WTC11 (cell line): ENCODE data around the gene THBS2. TPM values are rescaled to one million over a fixed set of nuclear protein-coding genes. Genes with fewer than 3 reads are reported as not detected.

ENCODE experiments used
- ATAC-seq: fragments of 200-7000 bp; cut with Tn5 transposase; 2 replicates; pipeline ENCODE4 v1.10.0; 2021; ENCODE audit warnings: mild to moderate bottlenecking, moderate library complexity
- CTCF ChIA-PET: fragments of 300-600 bp; sonication (Branson Sonifier 250); formaldehyde crosslinking; loops from one replicate; lab custom pipeline; 2021; ENCODE audit warnings: antibody characterized with exemption; lab: Charles Lee
- POLR2A ChIA-PET: fragments of 350-600 bp; sonication (Branson Sonifier 250); formaldehyde crosslinking; loops from one replicate; lab custom pipeline; 2021; ENCODE audit warnings: antibody characterized with exemption; lab: Charles Lee
- DNase-seq: peaks from one replicate; pipeline ENCODE4 v3.0.0; 2021; ENCODE audit warnings: low spot score
- H3K27ac Mint-ChIP-seq: 2 replicates; pipeline ENCODE4 v1.8.0; 2021; ENCODE audit warnings: mixed read lengths
- H3K27me3 Mint-ChIP-seq: 2 replicates; pipeline ENCODE4 v1.8.0; 2021; ENCODE audit warnings: low read depth, mild to moderate bottlenecking, moderate library complexity, mixed read lengths
- H3K36me3 Mint-ChIP-seq: 2 replicates; pipeline ENCODE4 v1.8.0; 2021; ENCODE audit warnings: mixed read lengths
- H3K4me1 Mint-ChIP-seq: 2 replicates; pipeline ENCODE4 v1.8.0; 2022; ENCODE audit warnings: mixed read lengths
- H3K4me3 Mint-ChIP-seq: 2 replicates; pipeline ENCODE4 v1.8.0; 2021; ENCODE audit warnings: mild to moderate bottlenecking, moderate library complexity, mixed read lengths
- H3K9me3 Mint-ChIP-seq: 2 replicates; pipeline ENCODE4 v1.8.0; 2021; ENCODE audit warnings: mixed read lengths
- AR ChIP-seq: fragments of 250-450 bp; sonication (Bioruptor Pico); IDR thresholded peaks from 2 replicates; pipeline ENCODE4 v1.9.0; 2021; ENCODE audit warnings: mild to moderate bottlenecking
- ARID4B ChIP-seq: sonication (generic); formaldehyde crosslinking; IDR thresholded peaks from 2 replicates; pipeline ENCODE4 v1.8.0; 2023; ENCODE audit warnings: missing genetic modification reagents, mild to moderate bottlenecking, borderline replicate concordance
- CREB1 ChIP-seq: sonication (generic); formaldehyde crosslinking; IDR thresholded peaks from 2 replicates; pipeline ENCODE4 v1.8.0; 2023; ENCODE audit warnings: mild to moderate bottlenecking, missing genetic modification reagents
- FOXJ3 ChIP-seq: sonication (generic); formaldehyde crosslinking; IDR thresholded peaks from 2 replicates; pipeline ENCODE4 v1.9.0; 2021; ENCODE audit warnings: missing genetic modification reagents, mild to moderate bottlenecking, borderline replicate concordance
- GABPB1 ChIP-seq: sonication (generic); formaldehyde crosslinking; IDR thresholded peaks from 2 replicates; pipeline ENCODE4 v1.8.1; 2023; ENCODE audit warnings: mild to moderate bottlenecking, missing genetic modification reagents
- IRF1 ChIP-seq: sonication (generic); formaldehyde crosslinking; IDR thresholded peaks from 2 replicates; pipeline ENCODE4 v1.8.0; 2023; ENCODE audit warnings: missing genetic modification reagents
- MYBL2 ChIP-seq: sonication (generic); formaldehyde crosslinking; IDR thresholded peaks from 2 replicates; pipeline ENCODE4 v1.8.1; 2023; ENCODE audit warnings: mild to moderate bottlenecking, moderate library complexity, missing genetic modification reagents
- NR1H2 ChIP-seq: sonication (generic); formaldehyde crosslinking; IDR thresholded peaks from 2 replicates; pipeline ENCODE4 v1.9.0; 2021; ENCODE audit warnings: mild to moderate bottlenecking, moderate library complexity, missing genetic modification reagents
- ZBTB21 ChIP-seq: sonication (generic); formaldehyde crosslinking; IDR thresholded peaks from 2 replicates; pipeline ENCODE4 v1.8.1; 2023; ENCODE audit warnings: mild to moderate bottlenecking, missing genetic modification reagents, borderline replicate concordance
- ZBTB43 ChIP-seq: sonication (generic); formaldehyde crosslinking; IDR thresholded peaks from 2 replicates; pipeline ENCODE4 v1.8.1; 2023; ENCODE audit warnings: mild to moderate bottlenecking, missing genetic modification reagents
- ZNF512 ChIP-seq: sonication (generic); formaldehyde crosslinking; IDR thresholded peaks from 2 replicates; pipeline ENCODE4 v1.8.1; 2022; ENCODE audit warnings: missing genetic modification reagents, borderline replicate concordance
- total RNA-seq: library from RNA; stranded (reverse); gene quantifications from 3 replicates; pipeline ENCODE4 v1.2.3, GENCODE V29; 2021

THBS2 gene
- total RNA-seq, 1 experiment from 2014 or later: 40.3 TPM

GRCh38 chr6:169238766-169239165 is 14.9 kb downstream of the THBS2 start:
- Mint-ChIP-seq H3K36me3 (peaks cover 35% of the 10 kb centered on the region), H3K27ac (no peak overlapping the region), H3K4me3 (no peak overlapping the region), H3K27me3 (no peaks in the 10 kb centered on the region), H3K9me3 (peaks cover 7% of the 10 kb centered on the region), H3K4me1 (no peaks in the 10 kb centered on the region)
- CTCF ChIA-PET: no interaction called here
- no peak for TF ChIP-seq ZBTB21
- TF ChIP-seq CREB1 (CRISPR knock-in tag): no peak
- POLR2A ChIA-PET: no interaction called here
- ATAC-seq: no peak
- no peak for DNase-seq

GRCh38 chr6:169237496-169238134 is 16.0 kb downstream of the THBS2 start:
- no peaks in the 10 kb centered on the region for H3K27me3 Mint-ChIP-seq
- H3K4me3 Mint-ChIP-seq: no peak overlapping the region
- CTCF ChIA-PET: no interaction called here

GRCh38 chr6:169236988-169237387 is 16.7 kb downstream of the THBS2 start:
- no peak for ATAC-seq
- peaks cover 37% of the 10 kb centered on the region for H3K36me3 Mint-ChIP-seq
- POLR2A ChIA-PET: no interaction called here

More at GRCh38 chr6:169237496-169238134, 16.0 kb downstream of the THBS2 start:
- ATAC-seq (no peak), DNase-seq (no peak)
- TF ChIP-seq AR (no peak), ZBTB43 (no peak), ZNF512 (CRISPR knock-in tag) (no peak)
- Mint-ChIP-seq H3K4me1 (no peaks in the 10 kb centered on the region), H3K36me3 (peaks cover 37% of the 10 kb centered on the region), H3K9me3 (peaks cover 15% of the 10 kb centered on the region), H3K27ac (no peak overlapping the region)
- POLR2A ChIA-PET: no interaction called here

More at GRCh38 chr6:169236988-169237387, 16.7 kb downstream of the THBS2 start:
- H3K4me1 Mint-ChIP-seq: no peaks in the 10 kb centered on the region
- no peak overlapping the region for H3K4me3 Mint-ChIP-seq
- H3K27me3 Mint-ChIP-seq: no peaks in the 10 kb centered on the region
- DNase-seq: no peak
- no peak overlapping the region for H3K27ac Mint-ChIP-seq
- H3K9me3 Mint-ChIP-seq: peaks cover 15% of the 10 kb centered on the region
- CTCF ChIA-PET: no interaction called here
- no peak for TF ChIP-seq GABPB1 (CRISPR knock-in tag)
- TF ChIP-seq FOXJ3 (CRISPR knock-in tag): no peak
- no peak for TF ChIP-seq MYBL2 (CRISPR knock-in tag)
- no peak for TF ChIP-seq IRF1 (CRISPR knock-in tag)
- TF ChIP-seq ARID4B (CRISPR knock-in tag): no peak
- TF ChIP-seq NR1H2 (CRISPR knock-in tag): no peak
